ENCODE data around the gene SPRR2B.
"Not testable (repeated sequence)": the region's sequence is repeated elsewhere in the genome, so short reads cannot be mapped to it uniquely, and the experiment has no call there.

The SPRR2B gene

DNA sequence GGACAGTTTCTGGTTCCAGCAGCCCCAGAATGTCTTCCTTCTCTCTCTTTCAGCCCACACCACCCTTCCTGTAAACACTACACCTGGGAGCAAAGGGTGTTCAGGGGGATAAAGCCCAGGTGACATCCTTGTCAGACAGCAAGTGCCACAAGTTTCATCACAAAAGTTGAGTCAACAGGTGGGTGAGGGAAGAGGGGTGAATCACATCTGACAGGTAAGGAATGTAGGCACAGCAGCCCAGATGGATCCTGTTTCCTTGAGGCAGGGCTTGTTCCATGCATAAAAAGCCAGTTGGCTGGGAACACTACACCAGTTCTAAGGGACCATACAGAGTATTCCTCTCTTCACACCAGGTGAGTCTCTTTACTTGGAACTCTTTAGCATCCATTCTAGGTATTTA is 40.5 kb downstream of the SPRR2B start, which contains the start of gene SPRR1B:
TSS of gene SPRR1B (plus strand) at position 309 of the 400 bp plus-strand sequence. CDS start 1,143 bp downstream, outside the sequence.
- H3K27me3 ChIP-seq (replicated peaks; ENCODE audit: control insufficient read depth, insufficient read depth, low read length) = 0 out of 2 replicates have a peak, but pooled peaks cover 1% of the 10 kb centered on the region
- H3K36me3 ChIP-seq (ENCODE audit: control insufficient read depth, insufficient read depth, low read length) = no peaks in the 10 kb centered on the region
- DNase-seq (ENCODE audit: extremely low read depth, insufficient read length) = no peak
- H3K4me3 ChIP-seq (replicated peaks; ENCODE audit: low read depth, low read length) = no peak within 1 kb of the TSS
- TF ChIP-seq, protein P1, sequence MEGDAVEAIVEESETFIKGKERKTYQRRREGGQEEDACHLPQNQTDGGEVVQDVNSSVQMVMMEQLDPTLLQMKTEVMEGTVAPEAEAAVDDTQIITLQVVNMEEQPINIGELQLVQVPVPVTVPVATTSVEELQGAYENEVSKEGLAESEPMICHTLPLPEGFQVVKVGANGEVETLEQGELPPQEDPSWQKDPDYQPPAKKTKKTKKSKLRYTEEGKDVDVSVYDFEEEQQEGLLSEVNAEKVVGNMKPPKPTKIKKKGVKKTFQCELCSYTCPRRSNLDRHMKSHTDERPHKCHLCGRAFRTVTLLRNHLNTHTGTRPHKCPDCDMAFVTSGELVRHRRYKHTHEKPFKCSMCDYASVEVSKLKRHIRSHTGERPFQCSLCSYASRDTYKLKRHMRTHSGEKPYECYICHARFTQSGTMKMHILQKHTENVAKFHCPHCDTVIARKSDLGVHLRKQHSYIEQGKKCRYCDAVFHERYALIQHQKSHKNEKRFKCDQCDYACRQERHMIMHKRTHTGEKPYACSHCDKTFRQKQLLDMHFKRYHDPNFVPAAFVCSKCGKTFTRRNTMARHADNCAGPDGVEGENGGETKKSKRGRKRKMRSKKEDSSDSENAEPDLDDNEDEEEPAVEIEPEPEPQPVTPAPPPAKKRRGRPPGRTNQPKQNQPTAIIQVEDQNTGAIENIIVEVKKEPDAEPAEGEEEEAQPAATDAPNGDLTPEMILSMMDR (IDR thresholded peaks at IDR 0.05; ENCODE audit: insufficient read depth, low read length, poor library complexity, severe bottlenecking) = no peak

DNA sequence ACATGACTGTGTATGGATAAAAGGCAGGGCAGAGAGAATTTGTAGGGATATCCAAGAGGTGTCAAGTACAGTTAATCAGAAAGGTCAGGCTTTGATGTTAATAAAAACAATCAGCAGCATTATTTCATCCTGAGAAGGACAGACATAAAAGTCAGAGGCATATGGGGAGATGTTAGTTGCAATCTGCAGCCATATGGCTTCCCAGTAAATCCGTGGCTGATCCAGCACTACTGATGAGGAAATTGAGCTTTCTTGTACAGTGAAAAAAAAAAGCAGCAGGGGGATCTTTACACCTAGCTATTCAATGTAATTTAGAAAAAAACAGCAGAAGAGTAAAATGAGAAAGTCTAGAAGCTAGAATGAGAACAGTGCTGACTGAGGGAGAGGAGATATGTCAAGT is 42.6 kb downstream of the SPRR2B start:
- no peak for DNase-seq (ENCODE audit: extremely low read depth, insufficient read length)
- TF ChIP-seq, protein P1 (IDR thresholded peaks at IDR 0.05; ENCODE audit: insufficient read depth, low read length, poor library complexity, severe bottlenecking) = no peak
- no peaks in the 10 kb centered on the region for H3K27me3 ChIP-seq (replicated peaks; ENCODE audit: control insufficient read depth, insufficient read depth, low read length)
- H3K36me3 ChIP-seq (ENCODE audit: control insufficient read depth, insufficient read depth, low read length) = no peaks in the 10 kb centered on the region
- no peak overlapping the region for H3K4me3 ChIP-seq (replicated peaks; ENCODE audit: low read depth, low read length)

DNA sequence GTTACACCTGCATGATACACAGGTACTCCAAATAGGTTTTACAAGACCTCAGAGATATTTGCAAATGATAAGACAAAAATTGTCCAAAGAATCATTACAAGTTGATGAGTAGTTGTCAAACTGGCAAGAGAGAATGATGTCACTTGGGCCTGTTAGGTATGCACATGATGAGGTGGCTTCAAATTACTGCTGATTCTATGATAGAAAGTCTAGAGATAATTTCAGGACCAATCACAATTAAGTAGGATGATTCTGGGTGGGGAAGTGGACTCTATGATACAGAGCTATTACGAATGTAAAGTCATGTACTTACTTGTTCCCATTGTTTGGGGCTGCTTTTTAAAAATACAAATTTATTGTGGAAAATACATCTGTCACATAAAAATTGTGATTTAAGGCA is 45.6 kb downstream of the SPRR2B start:
- no peaks in the 10 kb centered on the region for H3K27me3 ChIP-seq (replicated peaks; ENCODE audit: control insufficient read depth, insufficient read depth, low read length)
- DNase-seq (ENCODE audit: extremely low read depth, insufficient read length) = no peak
- H3K4me3 ChIP-seq (replicated peaks; ENCODE audit: low read depth, low read length) = no peak overlapping the region
- TF ChIP-seq, protein P1 (IDR thresholded peaks at IDR 0.05; ENCODE audit: insufficient read depth, low read length, poor library complexity, severe bottlenecking) = no peak
- H3K36me3 ChIP-seq (ENCODE audit: control insufficient read depth, insufficient read depth, low read length) = no peaks in the 10 kb centered on the region

DNA sequence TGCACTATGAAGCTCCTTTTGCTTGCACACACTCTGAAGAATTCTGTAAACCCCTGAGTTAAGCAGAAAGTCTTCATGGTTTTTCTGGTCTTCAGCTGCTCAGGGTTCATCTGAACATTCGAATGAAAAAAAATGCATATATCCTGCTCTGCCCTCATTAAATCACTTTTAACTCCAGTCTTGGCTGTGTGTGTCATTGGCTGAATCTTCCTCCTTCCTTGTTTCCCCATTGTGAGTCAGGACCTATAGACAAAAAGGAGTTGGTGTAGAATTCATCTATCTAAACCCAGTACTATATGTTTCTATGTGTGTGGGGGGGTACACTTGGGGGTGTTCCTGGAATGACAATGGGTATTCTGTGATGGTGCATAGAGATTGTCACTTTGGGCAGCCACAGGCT is 47.0 kb downstream of the SPRR2B start:
- H3K27me3 ChIP-seq (replicated peaks; ENCODE audit: control insufficient read depth, insufficient read depth, low read length) = no peaks in the 10 kb centered on the region
- no peaks in the 10 kb centered on the region for H3K36me3 ChIP-seq (ENCODE audit: control insufficient read depth, insufficient read depth, low read length)
- DNase-seq (ENCODE audit: extremely low read depth, insufficient read length) = no peak
- TF ChIP-seq, protein P1 (IDR thresholded peaks at IDR 0.05; ENCODE audit: insufficient read depth, low read length, poor library complexity, severe bottlenecking) = no peak
- H3K4me3 ChIP-seq (replicated peaks; ENCODE audit: low read depth, low read length) = no peak overlapping the region

DNA sequence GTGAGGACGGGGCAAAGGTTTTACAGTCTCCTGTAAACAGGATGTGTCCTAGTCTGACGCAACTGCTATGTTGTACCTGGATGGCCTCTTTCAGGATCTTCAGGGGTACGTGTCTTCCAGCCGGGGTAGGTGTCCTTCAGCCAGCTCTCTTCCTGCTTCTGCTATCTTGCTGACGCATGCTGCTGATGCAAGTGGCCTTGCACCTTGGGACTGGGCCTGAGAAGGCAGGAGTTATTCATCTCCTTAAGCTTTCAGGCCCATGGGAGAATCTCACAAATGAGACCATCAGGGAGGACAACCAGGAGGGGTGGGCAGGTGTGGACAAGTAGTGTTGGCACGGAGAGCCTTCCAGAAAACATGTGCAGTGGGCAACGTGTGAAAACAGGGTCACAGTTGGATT is 48.3 kb downstream of the SPRR2B start:
- Histone ChIP-seq H3K4me3 (replicated peaks; ENCODE audit: low read depth, low read length) (no peak overlapping the region), H3K27me3 (replicated peaks; ENCODE audit: control insufficient read depth, insufficient read depth, low read length) (no peaks in the 10 kb centered on the region; the same call in 1 of the 2 replicates), H3K36me3 (ENCODE audit: control insufficient read depth, insufficient read depth, low read length) (no peaks in the 10 kb centered on the region)
- DNase-seq (ENCODE audit: extremely low read depth, insufficient read length) = no peak
- TF ChIP-seq, protein P1 (IDR thresholded peaks at IDR 0.05; ENCODE audit: insufficient read depth, low read length, poor library complexity, severe bottlenecking) = no peak

DNA sequence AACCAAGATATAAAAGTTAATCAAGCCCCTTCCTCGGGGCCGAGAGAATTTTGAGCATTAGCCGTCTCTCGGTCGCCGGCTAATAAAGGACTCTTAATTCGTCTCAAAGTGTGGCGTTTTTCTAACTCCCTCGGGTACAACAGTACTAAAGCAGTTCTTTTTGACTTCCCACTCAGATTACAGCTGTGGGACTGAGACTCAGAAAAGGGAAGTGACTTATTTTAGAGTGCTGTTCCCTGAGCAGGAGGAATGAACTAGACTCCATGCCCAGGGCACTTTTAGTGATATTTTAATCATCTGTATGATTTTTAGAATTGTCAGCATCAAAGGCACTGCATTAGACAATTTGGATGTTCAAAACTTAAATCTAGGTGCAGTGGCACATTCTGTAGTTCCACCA is 49.1 kb downstream of the SPRR2B start:
- H3K36me3 ChIP-seq (ENCODE audit: control insufficient read depth, insufficient read depth, low read length); H3K4me3 ChIP-seq (replicated peaks; ENCODE audit: low read depth, low read length); H3K27me3 ChIP-seq (replicated peaks; ENCODE audit: control insufficient read depth, insufficient read depth, low read length); DNase-seq (ENCODE audit: extremely low read depth, insufficient read length): not testable (repeated sequence)

DNA sequence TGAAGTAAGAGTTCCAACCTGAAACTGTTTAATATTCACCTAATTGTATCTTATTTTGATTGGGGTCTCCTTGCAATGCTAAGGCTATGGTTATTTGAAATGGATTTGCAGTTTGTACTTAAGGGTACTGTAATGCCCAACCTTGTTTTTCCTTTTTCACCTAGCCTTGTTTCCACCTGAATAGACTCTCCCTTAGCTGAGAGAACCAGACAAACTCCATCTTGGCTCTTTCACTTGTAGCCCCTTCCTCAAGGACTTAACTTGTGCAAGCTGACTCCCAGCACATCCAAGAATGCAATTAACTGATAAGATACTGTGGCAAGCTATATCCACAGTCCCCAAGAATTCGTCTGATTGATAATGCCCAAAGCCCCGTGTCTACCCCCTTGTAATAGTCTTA is 49.6 kb downstream of the SPRR2B start:
- not testable (repeated sequence) for H3K4me3 ChIP-seq (replicated peaks; ENCODE audit: low read depth, low read length); H3K27me3 ChIP-seq (replicated peaks; ENCODE audit: control insufficient read depth, insufficient read depth, low read length); DNase-seq (ENCODE audit: extremely low read depth, insufficient read length); H3K36me3 ChIP-seq (ENCODE audit: control insufficient read depth, insufficient read depth, low read length)

All from GM06990 (cell line).